GM12878 (cell line): ENCODE measurements around the gene MARCHF2. TPM values are rescaled to one million over a fixed set of nuclear protein-coding genes. Genes with fewer than 3 reads are reported as not detected.
"Not testable (repeated sequence)": the region's sequence is repeated elsewhere in the genome, so short reads cannot be mapped to it uniquely, and the experiment has no call there.

ENCODE experiments used
- ATAC-seq: fragments of 200-7000 bp; cut with Tn5 transposase; 3 replicates; pipeline ENCODE4 v1.9.1; 2020; ENCODE audit warnings: mild to moderate bottlenecking, moderate library complexity
- BruUV-seq: library from RNA; stranded (reverse); fragments of 400-500 nt; replicated peaks from 2 replicates; lab custom pipeline; 2021; lab: Mats Ljungman, UMichigan
- CTCF ChIA-PET: fragments of 300-600 bp; sonication (Branson Sonifier 250); formaldehyde crosslinking; extraction: SDS; loops from one replicate; lab custom pipeline; 2021; ENCODE audit warnings: inconsistent platforms; lab: Yijun Ruan, JAX
- POLR2A ChIA-PET: fragments of 350-600 bp; formaldehyde crosslinking; extraction: SDS; loops from one replicate; lab custom pipeline; 2021; ENCODE audit warnings: inconsistent platforms; lab: Charles Lee
- RAD21 ChIA-PET: fragments of 300-600 bp; sonication (Branson Sonifier 250); formaldehyde crosslinking; loops from one replicate; lab custom pipeline; 2023; ENCODE audit warnings: antibody characterized with exemption; ENCODE audit not compliant: unreplicated experiment; lab: Charles Lee
- SMC1A ChIA-PET: fragments of 300-600 bp; sonication (Branson Sonifier 250); formaldehyde crosslinking; loops from one replicate; lab custom pipeline; 2023; ENCODE audit not compliant: unreplicated experiment, uncharacterized antibody; lab: Charles Lee
- DNase-seq: peaks from one replicate; pipeline ENCODE4 v3.0.0-alpha.2; 2011; ENCODE audit warnings: low read depth, low spot score
- FAIRE-seq: peaks from 3 replicates; lab custom pipeline; 2011; peaks lifted over from hg19 to GRCh38; lab: Jason Lieb, UNC
- H2AFZ ChIP-seq: 2 replicates; pipeline ENCODE4 v1.6.0; 2011; ENCODE audit warnings: low read depth, low read length, control low read depth; ENCODE audit not compliant: control insufficient read depth
- H3K27ac ChIP-seq: 2 replicates; pipeline ENCODE4 v1.5.1; 2011; ENCODE audit warnings: control low read depth; ENCODE audit not compliant: control insufficient read depth, insufficient read depth
- H3K27me3 ChIP-seq, 2 experiments: replicated peaks in 1 of 2; 2 replicates each; pipeline versions ENCODE4 v1.6.0 to v1.6.1; 2011; ENCODE audit warnings: low read length in 1 of 2; ENCODE audit not compliant: control insufficient read depth in 2 of 2, insufficient read depth in 2 of 2
- H3K36me3 ChIP-seq, 2 experiments: 2 replicates each; pipeline ENCODE4 v1.5.1; 2011; ENCODE audit warnings: low read length in 1 of 2; ENCODE audit not compliant: control insufficient read depth in 2 of 2, insufficient read depth in 2 of 2
- H3K4me1 ChIP-seq: 2 replicates; pipeline ENCODE4 v1.6.1; 2011; ENCODE audit warnings: mild to moderate bottlenecking, low read length, moderate library complexity, mixed read lengths; ENCODE audit not compliant: control insufficient read depth, insufficient read depth
- H3K4me2 ChIP-seq: 2 replicates; pipeline ENCODE4 v1.6.0; 2011; ENCODE audit warnings: control low read depth; ENCODE audit not compliant: control insufficient read depth, insufficient read depth
- H3K4me3 ChIP-seq: fragments of 200-600 bp; sonication (generic); 2 replicates; pipeline ENCODE4 v1.5.1; 2016
- H3K79me2 ChIP-seq: 2 replicates; pipeline ENCODE4 v1.6.0; 2011; ENCODE audit warnings: low read length; ENCODE audit not compliant: control insufficient read depth, insufficient read depth
- H3K9ac ChIP-seq: 2 replicates; pipeline ENCODE4 v1.8.0; 2011; ENCODE audit warnings: low read length, control low read depth, mixed read lengths; ENCODE audit not compliant: control insufficient read depth, insufficient read depth
- H3K9me3 ChIP-seq: replicated peaks from 3 replicates; pipeline ENCODE4 v1.5.1; 2011; ENCODE audit warnings: mild to moderate bottlenecking, low read length; ENCODE audit not compliant: control insufficient read depth, insufficient read depth
- H4K20me1 ChIP-seq: 2 replicates; pipeline ENCODE4 v1.6.0; 2011; ENCODE audit not compliant: control insufficient read depth, insufficient read depth
- NFYB ChIP-seq: IDR thresholded peaks from 2 replicates; pipeline ENCODE4 v1.6.1; 2011; ENCODE audit warnings: low read depth, mild to moderate bottlenecking, low read length, improper control_type of control experiment, moderate library complexity; ENCODE audit not compliant: insufficient read depth
- WGBS: methylation state at CpG from one replicate; pipeline ENCODE4 v1.1.6; 2016; ENCODE audit warnings: low lambda C conversion rate; ENCODE audit not compliant: insufficient replicate concordance, insufficient coverage; ENCODE audit errors: missing lambda C conversion rate; 5-methylcytosine and 5-hydroxymethylcytosine counted together
- in situ Hi-C: fragments of 300-500 bp; cut with MboI; formaldehyde crosslinking; loops from 9 replicates; pipeline ENCODE4 v1.14.3; 2018; ENCODE audit warnings: mixed read lengths
- intact Hi-C: fragments of 100-400 bp; cut with micrococcal nuclease; formaldehyde crosslinking; loops from one replicate; pipeline ENCODE4 v1.14.2; 2022; ENCODE audit not compliant: unreplicated experiment
- polyA plus RNA-seq, 11 experiments: library from polyadenylated mRNA; depleted of rRNA in 4 of 11; unstranded in 6 of 11; stranded (reverse) in 5 of 11; fragments of >200 nt; fragmentation: Nextera tagmentation in 4 of 11; fragmentation: Illumina TruSeq in 1 of 11; extraction: Ambion mirVana in 4 of 11; extraction: Trizol in 1 of 11; gene quantifications; 1 replicate in 1 of 11; 2 replicates in 10 of 11; pipeline versions ENCODE4 v1.2.1 to v1.2.3, GENCODE V29; 2011 to 2016; ENCODE audit warnings: inconsistent platforms in 2 of 11, missing spikeins in 2 of 11, low read depth in 1 of 11
- total RNA-seq, 4 experiments: library from RNA; depleted of rRNA in 3 of 4; stranded (reverse); fragments of >200 nt in 3 of 4; fragmentation: Illumina TruSeq in 1 of 4; extraction: Trizol in 1 of 4; gene quantifications; 2 replicates each; pipeline versions ENCODE4 v1.2.1 to v1.2.3, GENCODE V29; 2013 to 2021

MARCHF2 gene
- total and polyA plus RNA-seq, 10 of the 15 experiments (the other 5 are each of a cell fraction or from before 2014, with no cell fraction given): 1.6 to 30.3 (median 10.8) TPM

DNA sequence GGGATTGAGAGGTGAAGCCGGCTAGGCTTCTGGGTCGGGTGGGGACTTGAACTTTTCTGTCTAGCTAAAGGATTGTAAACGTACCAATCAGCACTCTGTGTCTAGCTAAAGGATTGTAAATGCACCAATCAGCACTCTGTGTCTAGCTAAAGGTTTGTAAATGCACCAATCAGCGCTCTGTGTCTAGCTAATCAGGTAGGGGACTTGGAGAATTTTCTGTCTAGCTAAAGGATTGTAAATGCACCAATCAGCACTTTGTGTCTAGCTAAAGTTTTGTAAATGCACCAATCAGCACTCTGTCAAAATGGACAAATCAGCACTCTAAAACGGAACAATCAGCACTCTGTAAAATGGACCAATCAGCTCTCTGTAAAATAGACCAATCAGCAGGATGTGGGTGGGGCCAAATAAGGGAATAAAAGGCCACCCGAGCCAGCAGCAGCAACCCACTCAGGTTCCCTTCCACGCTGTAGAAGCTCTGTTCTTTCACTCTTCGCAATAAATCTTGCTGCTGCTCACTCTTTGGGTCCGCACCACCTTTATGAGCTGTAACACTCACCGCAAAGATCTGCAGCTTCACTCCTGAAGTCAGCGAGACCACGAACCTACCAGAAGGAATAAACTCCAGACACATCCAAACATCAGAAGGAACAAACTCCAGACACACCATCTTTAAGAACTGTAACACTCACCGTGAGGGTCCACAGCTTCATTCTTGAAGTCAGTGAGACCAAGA lies 33.8 kb upstream of the MARCHF2 start:
- DNase-seq, intact Hi-C loops, CTCF ChIA-PET, H3K27ac ChIP-seq, H3K27me3 ChIP-seq, H3K79me2 ChIP-seq, SMC1A ChIA-PET, FAIRE-seq, BruUV-seq, H3K4me2 ChIP-seq, H3K9me3 ChIP-seq, POLR2A ChIA-PET, H3K4me3 ChIP-seq, H3K4me1 ChIP-seq, in situ Hi-C loops, H3K9ac ChIP-seq, ATAC-seq, H4K20me1 ChIP-seq, RAD21 ChIA-PET, H3K36me3 ChIP-seq, H2AFZ ChIP-seq: not testable (repeated sequence)
- WGBS: 81% methylated on average over 13 of the region's 13 CpGs
- peak; percentile 81 for TF ChIP-seq NFYB

DNA sequence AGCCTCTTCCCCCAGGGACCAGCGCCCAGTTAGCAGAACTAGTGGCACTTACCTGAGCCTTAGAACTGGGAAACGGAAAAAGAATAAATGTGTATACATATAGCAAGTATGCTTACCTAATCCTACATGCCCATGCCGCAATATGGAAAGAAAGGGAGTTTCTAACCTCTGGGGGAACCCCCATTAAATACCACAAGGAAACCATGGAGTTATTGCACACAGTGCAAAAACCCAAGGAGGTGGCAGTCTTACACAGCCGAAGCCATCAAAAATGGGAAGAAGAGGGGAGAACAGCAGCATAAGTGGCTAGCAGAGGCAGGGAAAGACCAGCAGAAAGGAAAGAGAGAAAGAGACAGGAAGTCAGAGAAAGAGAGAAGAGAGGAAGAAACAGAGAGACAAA lies 28.5 kb upstream of the MARCHF2 start:
- intact Hi-C loops, H3K4me3 ChIP-seq, H3K4me1 ChIP-seq, H4K20me1 ChIP-seq, POLR2A ChIA-PET, H3K4me2 ChIP-seq, FAIRE-seq, H3K79me2 ChIP-seq, H3K9me3 ChIP-seq, H3K27ac ChIP-seq, CTCF ChIA-PET, SMC1A ChIA-PET, BruUV-seq, H2AFZ ChIP-seq, ATAC-seq, RAD21 ChIA-PET, H3K9ac ChIP-seq, in situ Hi-C loops, H3K36me3 ChIP-seq, DNase-seq, H3K27me3 ChIP-seq: not testable (repeated sequence)
- 71% methylated on average over 4 of the region's 4 CpGs for WGBS

DNA sequence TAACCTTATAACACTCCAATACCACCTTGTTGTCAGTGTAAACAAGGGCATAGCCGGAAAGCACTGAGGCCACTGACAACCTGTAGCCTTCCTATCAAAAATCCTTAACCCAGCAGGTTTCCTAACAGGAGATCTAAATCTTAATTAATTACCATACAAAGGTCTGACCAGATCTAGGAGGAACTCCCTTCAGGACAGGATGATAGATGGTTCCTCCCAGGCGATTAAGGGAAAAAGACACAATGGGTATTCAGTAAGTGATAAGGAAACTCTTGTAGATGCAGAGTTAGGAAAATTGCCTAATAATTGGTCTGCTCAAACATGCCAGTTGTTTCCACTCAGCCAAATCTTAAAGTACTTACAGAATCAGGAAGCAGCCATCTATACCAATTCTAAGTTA lies 28.0 kb upstream of the MARCHF2 start:
- RAD21 ChIA-PET, H3K9ac ChIP-seq, H3K4me3 ChIP-seq, CTCF ChIA-PET, H2AFZ ChIP-seq, H3K4me1 ChIP-seq, ATAC-seq, H3K9me3 ChIP-seq, H3K36me3 ChIP-seq, in situ Hi-C loops, intact Hi-C loops, DNase-seq, SMC1A ChIA-PET, H3K27me3 ChIP-seq, H4K20me1 ChIP-seq, BruUV-seq, H3K27ac ChIP-seq, FAIRE-seq, H3K79me2 ChIP-seq, POLR2A ChIA-PET, H3K4me2 ChIP-seq: not testable (repeated sequence)
- WGBS: 93% methylated on average over 2 of the region's 2 CpGs

DNA sequence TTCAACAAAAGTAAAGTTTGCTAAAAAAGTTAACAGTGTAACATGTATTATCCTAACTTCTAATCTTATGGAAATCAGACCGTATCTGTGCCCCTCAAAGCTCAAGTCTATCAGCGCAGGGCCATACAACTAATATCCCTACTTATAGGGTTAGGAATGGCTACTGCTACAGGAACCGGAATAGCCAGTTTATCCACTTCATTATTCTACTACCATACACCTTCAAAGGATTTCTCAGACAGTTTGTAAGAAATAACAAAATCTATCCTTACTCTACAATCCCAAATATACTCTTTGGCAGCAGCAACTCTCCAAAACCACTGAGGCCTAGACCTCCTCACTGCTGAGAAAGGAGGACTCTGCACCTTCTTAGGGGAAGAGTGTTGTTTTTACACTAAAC lies 27.5 kb upstream of the MARCHF2 start:
- POLR2A ChIA-PET, H3K4me2 ChIP-seq, H4K20me1 ChIP-seq, DNase-seq, RAD21 ChIA-PET, H3K27ac ChIP-seq, FAIRE-seq, ATAC-seq, H3K4me1 ChIP-seq, BruUV-seq, H3K9ac ChIP-seq, intact Hi-C loops, H2AFZ ChIP-seq, H3K4me3 ChIP-seq, H3K9me3 ChIP-seq, H3K36me3 ChIP-seq, H3K27me3 ChIP-seq, H3K79me2 ChIP-seq, in situ Hi-C loops: not testable (repeated sequence)
- ChIA-PET CTCF (interaction anchor here (1.3 kb wide), 1 partner anchor 33 kb away, joined by 3 read pairs; no protein-coding TSS in a partner anchor), SMC1A (interaction anchor here (1.0 kb wide), 1 partner anchor 30 kb away, joined by 3 read pairs; no protein-coding TSS in a partner anchor)
- WGBS: 81% methylated on average over 3 of the region's 3 CpGs
